Left ventricle myocardium inferior (tissue), 1 donor: ENCODE measurements around the gene KNCN. TPM values are rescaled to one million over a fixed set of nuclear protein-coding genes. Genes with fewer than 3 reads are reported as not detected.

ENCODE experiments used
- DNase-seq: peaks from one replicate; pipeline ENCODE4 v3.0.0-alpha.2; 2020
- H3K27ac ChIP-seq: fragments of 200-600 bp; replicated peaks from 2 replicates; pipeline ENCODE4 v1.8.0; 2021
- H3K27me3 ChIP-seq: fragments of 200-600 bp; 2 replicates; pipeline ENCODE4 v1.8.0; 2021; ENCODE audit warnings: low read depth
- H3K36me3 ChIP-seq: fragments of 200-600 bp; 2 replicates; pipeline ENCODE4 v1.8.0; 2021
- H3K4me1 ChIP-seq: fragments of 200-600 bp; 2 replicates; pipeline ENCODE4 v1.8.0; 2021
- H3K4me3 ChIP-seq: fragments of 200-600 bp; 2 replicates; pipeline ENCODE4 v1.8.0; 2021; ENCODE audit warnings: mild to moderate bottlenecking, moderate library complexity
- H3K9me3 ChIP-seq: fragments of 200-600 bp; replicated peaks from 2 replicates; pipeline ENCODE4 v1.8.0; 2021
- CTCF ChIP-seq: fragments of 200-600 bp; IDR thresholded peaks from 2 replicates; pipeline ENCODE4 v1.8.0; 2021; ENCODE audit warnings: antibody characterized with exemption, mild to moderate bottlenecking, borderline replicate concordance
- intact Hi-C: fragments of 100-400 bp; cut with micrococcal nuclease; formaldehyde crosslinking; loops from one replicate; pipeline ENCODE4 v1.11.0; 2022
- total RNA-seq: library from RNA; stranded (reverse); fragmentation: NEBNext Ultra II Directional; extraction: Animal tissue kit (Norgen Biotek cat#: 25700); gene quantifications from one replicate; pipeline ENCODE4 v1.2.1, GENCODE V29; 2021
- donor health status: DM: no; HTN: yes; CAD: no; lungs with severe emphysema.

The KNCN gene
- total RNA-seq, 1 donor from 2014 or later: not detected

GRCh38 chr1:46547481-46548383, 3.7 kb downstream of the KNCN start:
- peaks cover 98% of the 10 kb centered on the region for H3K27me3 ChIP-seq
- H3K27ac ChIP-seq: no peak overlapping the region
- H3K36me3 ChIP-seq: no peaks in the 10 kb centered on the region
- no peaks in the 10 kb centered on the region for H3K9me3 ChIP-seq
- intact Hi-C loops: no loop called here
- no peak overlapping the region for H3K4me3 ChIP-seq
- no peak for DNase-seq
- TF ChIP-seq CTCF: peak; percentile 55
- peaks cover 7% of the 10 kb centered on the region for H3K4me1 ChIP-seq

- no peaks in the 10 kb centered on the region for H3K9me3 ChIP-seq
- H3K4me1 ChIP-seq: peaks cover 7% of the 10 kb centered on the region
- no peak for TF ChIP-seq CTCF
- no peaks in the 10 kb centered on the region for H3K36me3 ChIP-seq
- H3K27me3 ChIP-seq: peaks cover 98% of the 10 kb centered on the region
- H3K4me3 ChIP-seq: no peak overlapping the region
- no peak for DNase-seq
- intact Hi-C loops: no loop called here
- no peak overlapping the region for H3K27ac ChIP-seq
Measured at GRCh38 chr1:46546210-46546609, 5.2 kb downstream of the KNCN start.

GRCh38 chr1:46545784-46546183, 5.7 kb downstream of the KNCN start:
- Histone ChIP-seq H3K36me3 (no peaks in the 10 kb centered on the region), H3K27ac (no peak overlapping the region), H3K4me1 (peaks cover 7% of the 10 kb centered on the region), H3K9me3 (no peaks in the 10 kb centered on the region), H3K4me3 (no peak overlapping the region), H3K27me3 (peaks cover 98% of the 10 kb centered on the region)
- no peak for DNase-seq
- no peak for TF ChIP-seq CTCF
- intact Hi-C loops: no loop called here

- intact Hi-C loops: no loop called here
- H3K9me3 ChIP-seq: no peaks in the 10 kb centered on the region
- H3K36me3 ChIP-seq: no peaks in the 10 kb centered on the region
- no peak for TF ChIP-seq CTCF
- DNase-seq: no peak
- no peak overlapping the region for H3K27ac ChIP-seq
- H3K4me3 ChIP-seq: peak overlapping the region; percentile 38
- peaks cover 7% of the 10 kb centered on the region for H3K4me1 ChIP-seq
- peaks cover 95% of the 10 kb centered on the region for H3K27me3 ChIP-seq
Measured at GRCh38 chr1:46544561-46545240, 6.7 kb downstream of the KNCN start.

- TF ChIP-seq CTCF: no peak
- Histone ChIP-seq H3K27me3 (peaks cover 95% of the 10 kb centered on the region), H3K27ac (no peak overlapping the region), H3K4me3 (peak overlapping the region; percentile 38), H3K9me3 (no peaks in the 10 kb centered on the region), H3K4me1 (peaks cover 7% of the 10 kb centered on the region), H3K36me3 (no peaks in the 10 kb centered on the region)
- intact Hi-C loops: no loop called here
- no peak for DNase-seq
Measured at GRCh38 chr1:46543761-46544560, 7.5 kb downstream of the KNCN start.
